Thymus (tissue), 11 donors: ENCODE results near the gene TSPAN12. TPM values are rescaled to one million over a fixed set of nuclear protein-coding genes. Genes with fewer than 3 reads are reported as not detected.

ENCODE experiments used
- DNase-seq, 9 donors: peaks; one replicate each; pipeline ENCODE4 v3.0.0-alpha.2; 2013; ENCODE audit warnings: low spot score in 9 of 9, low read depth in 6 of 9, missing footprints in 1 of 9
- H3K27ac ChIP-seq, 2 donors: one replicate each; pipeline ENCODE4 v1.5.1; 2013; ENCODE audit warnings: control low read depth in 1 of 2, low read depth in 1 of 2, low read length in 1 of 2, mild to moderate bottlenecking in 1 of 2, moderate library complexity in 1 of 2
- H3K27me3 ChIP-seq, 2 donors: one replicate each; pipeline ENCODE4 v1.5.1; 2013; ENCODE audit warnings: low read length in 1 of 2; ENCODE audit not compliant: control insufficient read depth in 2 of 2, insufficient read depth in 1 of 2
- H3K36me3 ChIP-seq, 2 donors: one replicate each; pipeline ENCODE4 v1.5.1; 2013; ENCODE audit warnings: low read length in 1 of 2, mild to moderate bottlenecking in 1 of 2, moderate library complexity in 1 of 2; ENCODE audit not compliant: control insufficient read depth in 2 of 2, insufficient read depth in 2 of 2
- H3K4me1 ChIP-seq, 2 donors: one replicate each; pipeline ENCODE4 v1.5.1; 2013; ENCODE audit warnings: low read length in 2 of 2; ENCODE audit not compliant: control insufficient read depth in 2 of 2, insufficient read depth in 2 of 2
- H3K4me3 ChIP-seq, 2 donors: one replicate each; pipeline ENCODE4 v1.5.1; 2013; ENCODE audit warnings: low read length in 2 of 2, control low read depth in 1 of 2, mild to moderate bottlenecking in 1 of 2
- H3K9me3 ChIP-seq, 2 donors: one replicate each; pipeline ENCODE4 v1.5.1; 2013; ENCODE audit warnings: low read length in 1 of 2, mild to moderate bottlenecking in 1 of 2; ENCODE audit not compliant: control insufficient read depth in 2 of 2, insufficient read depth in 1 of 2
- WGBS: extraction: QIAGEN DNeasy Blood & Tissue Kit; methylation state at CpG from one replicate; pipeline ENCODE4 v1.1.7; 2013; 5-methylcytosine and 5-hydroxymethylcytosine counted together
- polyA plus RNA-seq: library from polyadenylated mRNA; stranded (reverse); fragments of 200-250 nt; gene quantifications from one replicate; pipeline ENCODE4 v1.2.3, GENCODE V29; 2013
- total RNA-seq: library from RNA; stranded (reverse); fragments of 120-200 nt; gene quantifications from one replicate; pipeline ENCODE4 v1.2.4, GENCODE V29; 2013
- donor health status: healthy.

Gene TSPAN12
- total and polyA plus RNA-seq, 2 donors, result 3.5 to 7.8 TPM

- DNase-seq, result no peak
- H3K27ac ChIP-seq, result no peak overlapping the region
- no peaks in the 10 kb centered on the region for H3K36me3 ChIP-seq
- no peaks in the 10 kb centered on the region for H3K4me1 ChIP-seq
- no peaks in the 10 kb centered on the region for H3K9me3 ChIP-seq
- WGBS, result 98% methylated on average over 2 of the region's 2 CpGs
- H3K27me3 ChIP-seq, result no peaks in the 10 kb centered on the region
- no peak overlapping the region for H3K4me3 ChIP-seq
Measured at GRCh38 chr7:120834726-120835125, 23.2 kb downstream of the TSPAN12 start.

GRCh38 chr7:120833546-120833945 lies 24.4 kb downstream of the TSPAN12 start:
- no peak overlapping the region for H3K27ac ChIP-seq
- no peaks in the 10 kb centered on the region for H3K27me3 ChIP-seq
- H3K36me3 ChIP-seq, result no peaks in the 10 kb centered on the region
- H3K4me3 ChIP-seq, result no peak overlapping the region
- no peaks in the 10 kb centered on the region for H3K4me1 ChIP-seq
- DNase-seq, result no peak
- 77% methylated on average over 2 of the region's 2 CpGs for WGBS
- no peaks in the 10 kb centered on the region for H3K9me3 ChIP-seq

DNA sequence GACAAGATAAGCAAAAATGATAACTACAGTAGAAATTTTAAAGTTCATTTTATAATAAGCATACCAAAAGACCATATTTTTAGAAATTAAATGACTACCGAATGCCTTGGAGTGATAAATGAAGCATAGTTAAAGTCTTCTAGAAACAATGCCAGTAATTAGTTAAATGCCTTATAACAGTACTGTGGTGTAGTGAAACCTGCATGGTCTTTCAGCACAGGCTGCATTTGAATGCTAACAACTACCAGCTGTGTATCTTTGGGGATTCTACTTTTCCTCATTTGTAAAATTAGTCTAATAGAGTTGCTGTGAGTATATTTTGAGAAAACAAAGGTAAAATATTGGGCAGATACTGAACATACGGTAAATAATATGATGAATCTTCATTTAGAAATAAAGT lies 25.1 kb downstream of the TSPAN12 start:
- DNase-seq, result no peak
- H3K27me3 ChIP-seq, result no peaks in the 10 kb centered on the region
- no peaks in the 10 kb centered on the region for H3K36me3 ChIP-seq
- no peak overlapping the region for H3K27ac ChIP-seq
- H3K4me1 ChIP-seq, result no peaks in the 10 kb centered on the region
- H3K9me3 ChIP-seq, result no peaks in the 10 kb centered on the region
- WGBS, result 95% methylated on average over 2 of the region's 2 CpGs
- no peak overlapping the region for H3K4me3 ChIP-seq

GRCh38 chr7:120831260-120831659 lies 26.7 kb downstream of the TSPAN12 start:
- Histone ChIP-seq H3K36me3 (no peaks in the 10 kb centered on the region), H3K27ac (no peak overlapping the region), H3K27me3 (no peaks in the 10 kb centered on the region), H3K4me1 (no peaks in the 10 kb centered on the region), H3K9me3 (no peaks in the 10 kb centered on the region), H3K4me3 (no peak overlapping the region)
- no peak for DNase-seq
- WGBS, result 79% methylated on average over 1 of the region's 1 CpG

GRCh38 chr7:120829487-120829886 lies 28.5 kb downstream of the TSPAN12 start:
- Histone ChIP-seq H3K36me3 (no peaks in the 10 kb centered on the region), H3K4me3 (no peak overlapping the region), H3K9me3 (no peaks in the 10 kb centered on the region), H3K27me3 (no peaks in the 10 kb centered on the region), H3K27ac (no peak overlapping the region), H3K4me1 (no peaks in the 10 kb centered on the region)
- 96% methylated on average over 2 of the region's 2 CpGs for WGBS
- DNase-seq, result no peak

DNA sequence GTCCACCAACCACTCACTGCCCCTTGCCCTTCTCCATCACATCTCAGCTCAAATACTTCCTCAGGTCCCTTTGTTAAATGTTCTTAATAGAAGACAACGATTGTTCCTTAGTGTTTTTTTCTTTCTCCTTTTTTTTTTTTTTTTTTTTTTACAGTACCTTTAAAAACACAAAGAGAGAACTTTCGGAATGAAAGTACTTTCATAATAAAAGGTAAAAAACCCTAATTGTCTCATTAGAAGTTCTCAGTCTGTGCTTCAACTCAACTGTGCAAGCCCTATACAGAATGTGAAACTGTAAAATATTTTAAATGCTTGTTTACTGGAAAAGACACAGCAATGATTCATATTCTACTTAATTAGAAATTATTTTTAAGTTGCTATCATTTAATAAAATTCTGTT lies 29.4 kb downstream of the TSPAN12 start:
- H3K36me3 ChIP-seq, result no peaks in the 10 kb centered on the region
- no peaks in the 10 kb centered on the region for H3K4me1 ChIP-seq
- H3K4me3 ChIP-seq, result no peak overlapping the region
- WGBS, result 92% methylated on average over 2 of the region's 2 CpGs
- DNase-seq, result no peak
- no peak overlapping the region for H3K27ac ChIP-seq
- H3K27me3 ChIP-seq, result no peaks in the 10 kb centered on the region
- no peaks in the 10 kb centered on the region for H3K9me3 ChIP-seq

DNA sequence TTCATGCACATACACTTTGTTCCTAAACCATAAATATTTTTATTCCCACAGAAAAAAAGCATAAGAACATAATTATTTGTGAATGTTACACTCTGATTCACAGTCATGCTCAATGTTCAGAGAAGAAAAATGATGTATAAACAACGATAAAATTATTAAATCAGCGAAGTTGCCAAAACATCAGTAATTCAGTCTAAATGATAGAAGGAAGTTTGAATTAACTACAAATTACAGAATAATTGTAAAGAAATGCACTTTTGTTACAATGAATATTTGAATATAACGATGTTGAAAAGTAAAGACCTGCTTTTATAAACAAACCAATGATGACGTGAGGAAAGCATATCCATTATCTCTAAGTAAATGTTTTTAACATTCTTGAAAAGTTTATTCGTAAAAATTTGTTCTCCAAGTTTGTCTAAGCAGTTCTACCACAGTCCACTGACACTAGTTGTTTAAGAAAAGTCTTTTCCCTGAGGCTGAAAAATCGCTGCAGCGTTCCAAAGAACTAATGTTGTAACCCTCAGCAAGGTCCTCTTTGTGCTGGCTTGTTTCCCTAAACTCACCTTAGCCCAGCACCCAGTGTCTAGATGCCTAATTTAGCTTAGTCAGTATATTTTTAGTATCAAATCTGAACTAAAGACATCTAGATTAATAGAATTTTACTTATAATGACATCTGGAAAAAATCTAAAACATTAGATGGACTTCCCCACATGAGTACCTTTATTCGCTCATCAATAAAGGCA lies 30.4 kb downstream of the TSPAN12 start:
- no peaks in the 10 kb centered on the region for H3K9me3 ChIP-seq
- H3K27ac ChIP-seq, result no peak overlapping the region
- no peak for DNase-seq
- no peak overlapping the region for H3K4me3 ChIP-seq
- H3K36me3 ChIP-seq, result no peaks in the 10 kb centered on the region
- no peaks in the 10 kb centered on the region for H3K4me1 ChIP-seq
- no peaks in the 10 kb centered on the region for H3K27me3 ChIP-seq
- 90% methylated on average over 8 of the region's 8 CpGs for WGBS

DNA sequence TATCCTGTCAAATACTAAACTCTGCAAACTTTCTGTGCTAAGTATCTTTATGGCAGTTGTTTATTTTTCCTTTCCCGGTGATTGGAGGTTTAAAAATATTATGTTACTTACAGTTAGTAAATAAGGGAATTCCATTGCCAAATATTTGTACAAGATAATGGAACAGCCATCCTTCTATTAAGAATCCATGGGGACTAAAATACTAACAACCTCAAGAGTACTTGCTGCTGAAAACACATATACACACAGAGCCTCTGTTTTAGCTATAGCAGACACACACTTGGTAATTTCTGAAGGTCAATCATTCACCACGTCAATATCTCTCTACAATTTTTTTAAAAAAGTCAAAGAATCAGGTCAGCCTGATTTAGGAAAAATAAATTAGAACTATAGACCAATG lies 32.4 kb downstream of the TSPAN12 start:
- no peaks in the 10 kb centered on the region for H3K36me3 ChIP-seq
- H3K4me3 ChIP-seq, result no peak overlapping the region
- H3K27me3 ChIP-seq, result no peaks in the 10 kb centered on the region
- no peak for DNase-seq
- no peaks in the 10 kb centered on the region for H3K9me3 ChIP-seq
- H3K27ac ChIP-seq, result no peak overlapping the region
- no peaks in the 10 kb centered on the region for H3K4me1 ChIP-seq
- WGBS, result 89% methylated on average over 2 of the region's 2 CpGs

DNA sequence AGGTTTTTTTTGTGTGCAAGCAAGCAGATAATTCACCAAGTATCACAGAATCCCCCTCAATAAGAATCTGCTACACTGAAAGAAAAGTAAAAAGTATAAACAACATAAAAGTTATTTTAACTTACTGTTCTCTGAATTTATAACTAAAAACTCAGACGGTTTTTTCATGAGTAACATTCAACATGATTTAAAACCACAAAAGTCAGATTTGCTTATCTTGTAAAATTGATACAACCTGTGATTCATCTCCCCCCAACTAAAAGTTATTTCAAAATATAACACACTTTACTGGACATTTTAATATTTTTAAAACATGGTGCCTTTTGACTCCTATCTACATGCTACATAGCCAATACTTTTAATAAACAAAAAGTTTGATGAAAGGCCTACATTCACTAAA lies 32.8 kb downstream of the TSPAN12 start:
- H3K36me3 ChIP-seq, result no peaks in the 10 kb centered on the region
- DNase-seq, result no peak
- 73% methylated on average over 1 of the region's 1 CpG for WGBS
- no peaks in the 10 kb centered on the region for H3K4me1 ChIP-seq
- no peaks in the 10 kb centered on the region for H3K9me3 ChIP-seq
- H3K4me3 ChIP-seq, result no peak overlapping the region
- no peak overlapping the region for H3K27ac ChIP-seq
- no peaks in the 10 kb centered on the region for H3K27me3 ChIP-seq
